ENCODE measurements around the gene RNF212. TPM values are rescaled to one million over a fixed set of nuclear protein-coding genes. Genes with fewer than 3 reads are reported as not detected.

The RNF212 gene
- total and polyA plus RNA-seq, 2 experiments from 2014 or later: 2.5 to 6.0 TPM

- 83 to 85% methylated on average over 25 to 27 of the region's 27 CpGs for WGBS, 2 experiments (ENCODE audit: low coverage in 1 of 2, low lambda C conversion rate in 2 of 2, missing lambda C conversion rate in 2 of 2)
- Histone ChIP-seq H3K79me2 (ENCODE audit: insufficient read depth) (no peaks in the 10 kb centered on the region), H3K27me3 (replicated peaks; ENCODE audit: insufficient read depth) (no peaks in the 10 kb centered on the region; the same call in 1 of the 2 replicates), H3K4me2 (ENCODE audit: unreplicated experiment) (no peak overlapping the region), H3K4me1 (ENCODE audit: insufficient read depth) (peaks cover 14% of the 10 kb centered on the region), H3K9me3 (ENCODE audit: low read depth) (no peaks in the 10 kb centered on the region), H3K9me2 (ENCODE audit: insufficient read depth) (no peaks in the 10 kb centered on the region), H3K9ac (no peak overlapping the region), H3K27ac (no peak overlapping the region), H2AFZ (no peak overlapping the region), H3K36me3 (ENCODE audit: low read depth) (no peaks in the 10 kb centered on the region), H3F3A (ENCODE audit: insufficient read depth) (peaks cover 7% of the 10 kb centered on the region), H3K4me3 (no peak overlapping the region), H4K20me1 (ENCODE audit: insufficient read depth) (no peaks in the 10 kb centered on the region)
- DNase-seq: no peak
- in situ Hi-C loops (cut with MboI): no loop called here
- TF ChIP-seq EZH2phosphoT487 (IDR thresholded peaks at IDR 0.05; ENCODE audit: insufficient read depth, low read depth) (no peak), EZH2 (IDR thresholded peaks at IDR 0.05; ENCODE audit: insufficient read depth, poor library complexity, severe bottlenecking) (no peak)
Observed at GRCh38 chr4:1077711-1078477, 35.5 kb downstream of the RNF212 start.

- in situ Hi-C loops (cut with MboI): no loop called here
- Histone ChIP-seq H4K20me1 (ENCODE audit: insufficient read depth) (no peaks in the 10 kb centered on the region), H3K36me3 (ENCODE audit: low read depth) (no peaks in the 10 kb centered on the region), H3K79me2 (ENCODE audit: insufficient read depth) (no peaks in the 10 kb centered on the region), H3K9me3 (ENCODE audit: low read depth) (no peaks in the 10 kb centered on the region), H3K9ac (no peak overlapping the region), H3K4me3 (no peak overlapping the region), H3K27ac (no peak overlapping the region), H3K27me3 (replicated peaks; ENCODE audit: insufficient read depth) (no peaks in the 10 kb centered on the region; the same call in none of the 2 replicates), H2AFZ (no peak overlapping the region), H3K4me1 (ENCODE audit: insufficient read depth) (no peaks in the 10 kb centered on the region), H3F3A (ENCODE audit: insufficient read depth) (no peaks in the 10 kb centered on the region; the same call in 1 of the 2 replicates), H3K9me2 (ENCODE audit: insufficient read depth) (no peaks in the 10 kb centered on the region), H3K4me2 (ENCODE audit: unreplicated experiment) (no peak overlapping the region)
- WGBS, 2 experiments (ENCODE audit: low coverage in 1 of 2, low lambda C conversion rate in 2 of 2, missing lambda C conversion rate in 2 of 2): 65 to 68% methylated on average over 11 of the region's 11 CpGs
- DNase-seq: no peak
- TF ChIP-seq EZH2 (IDR thresholded peaks at IDR 0.05; ENCODE audit: insufficient read depth, poor library complexity, severe bottlenecking) (no peak), EZH2phosphoT487 (IDR thresholded peaks at IDR 0.05; ENCODE audit: insufficient read depth, low read depth) (no peak)
Observed at GRCh38 chr4:1075809-1076699, 37.3 kb downstream of the RNF212 start.

DNA sequence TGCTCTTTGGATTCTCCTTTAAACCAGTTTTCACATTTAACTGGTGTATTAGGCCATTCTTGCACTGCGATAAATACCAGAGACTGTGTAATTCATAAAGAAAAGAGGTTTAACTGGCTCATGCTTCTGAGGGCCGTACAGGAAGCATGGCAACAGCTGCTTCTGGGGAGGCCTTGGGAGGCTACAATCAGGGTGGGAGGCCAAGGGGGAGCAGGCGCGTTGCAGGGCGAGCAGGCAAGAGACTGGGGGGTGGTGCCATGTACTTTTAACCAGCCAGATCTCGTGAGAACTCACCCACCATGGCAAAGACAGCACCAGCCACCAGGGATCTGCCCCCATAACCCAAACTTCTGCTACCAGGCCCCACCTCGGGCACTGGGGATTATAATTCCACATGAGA is 38.1 kb downstream of the RNF212 start:
- Histone ChIP-seq H3K79me2 (ENCODE audit: insufficient read depth) (no peaks in the 10 kb centered on the region), H3K27me3 (replicated peaks; ENCODE audit: insufficient read depth) (no peaks in the 10 kb centered on the region; the same call in none of the 2 replicates), H3K4me3 (no peak overlapping the region), H3F3A (ENCODE audit: insufficient read depth) (no peaks in the 10 kb centered on the region), H3K9me3 (ENCODE audit: low read depth) (no peaks in the 10 kb centered on the region), H3K27ac (no peak overlapping the region), H4K20me1 (ENCODE audit: insufficient read depth) (no peaks in the 10 kb centered on the region), H3K9ac (no peak overlapping the region), H3K36me3 (ENCODE audit: low read depth) (no peaks in the 10 kb centered on the region), H3K9me2 (ENCODE audit: insufficient read depth) (no peaks in the 10 kb centered on the region), H2AFZ (no peak overlapping the region), H3K4me1 (ENCODE audit: insufficient read depth) (no peaks in the 10 kb centered on the region), H3K4me2 (ENCODE audit: unreplicated experiment) (no peak overlapping the region)
- WGBS, 2 experiments (ENCODE audit: low coverage in 1 of 2, low lambda C conversion rate in 2 of 2, missing lambda C conversion rate in 2 of 2): 70 to 78% methylated on average over 7 of the region's 7 CpGs
- TF ChIP-seq EZH2 (IDR thresholded peaks at IDR 0.05; ENCODE audit: insufficient read depth, poor library complexity, severe bottlenecking): no peak
- no peak for TF ChIP-seq EZH2phosphoT487 (IDR thresholded peaks at IDR 0.05; ENCODE audit: insufficient read depth, low read depth)
- no peak for DNase-seq
- in situ Hi-C loops (cut with MboI): no loop called here

- in situ Hi-C loops (cut with MboI): no loop called here
Observed at GRCh38 chr4:1074077-1074476, 39.3 kb downstream of the RNF212 start.

More at GRCh38 chr4:1074077-1074476, 39.3 kb downstream of the RNF212 start:
- Histone ChIP-seq H3K9me2 (ENCODE audit: insufficient read depth) (no peaks in the 10 kb centered on the region), H3K4me1 (ENCODE audit: insufficient read depth) (no peaks in the 10 kb centered on the region), H4K20me1 (ENCODE audit: insufficient read depth) (no peaks in the 10 kb centered on the region), H3K36me3 (ENCODE audit: low read depth) (no peaks in the 10 kb centered on the region), H3K27ac (no peak overlapping the region), H3K9ac (no peak overlapping the region), H3K4me2 (ENCODE audit: unreplicated experiment) (no peak overlapping the region), H3F3A (ENCODE audit: insufficient read depth) (no peaks in the 10 kb centered on the region), H3K79me2 (ENCODE audit: insufficient read depth) (no peaks in the 10 kb centered on the region), H3K4me3 (no peak overlapping the region), H2AFZ (no peak overlapping the region), H3K9me3 (ENCODE audit: low read depth) (no peaks in the 10 kb centered on the region), H3K27me3 (replicated peaks; ENCODE audit: insufficient read depth) (peaks cover 2% of the 10 kb centered on the region)
- WGBS, 2 experiments (ENCODE audit: low coverage in 1 of 2, low lambda C conversion rate in 2 of 2, missing lambda C conversion rate in 2 of 2): 69 to 73% methylated on average over 9 of the region's 9 CpGs
- TF ChIP-seq EZH2 (IDR thresholded peaks at IDR 0.05; ENCODE audit: insufficient read depth, poor library complexity, severe bottlenecking) (no peak), EZH2phosphoT487 (IDR thresholded peaks at IDR 0.05; ENCODE audit: insufficient read depth, low read depth) (no peak)
- no peak for DNase-seq

Data from GM23248 (cell line).